Erythroblast (primary cell): Measurements from ENCODE around the gene KRR1.

Experiments
- GATA1 ChIP-seq: IDR thresholded peaks from 2 replicates; pipeline ENCODE4 v1.6.1; 2011; ENCODE audit warnings: low read depth, mild to moderate bottlenecking, control low read depth, low read length, moderate library complexity
- POLR2A ChIP-seq: IDR thresholded peaks from 2 replicates; pipeline ENCODE4 v1.6.1; 2011; ENCODE audit warnings: mild to moderate bottlenecking, low read length

GRCh38 chr12:75457191-75457590, 54.2 kb downstream of the KRR1 start:
- TF ChIP-seq POLR2A (no peak), GATA1 (no peak)
